D721Med (cell line): ENCODE measurements around the gene PSMD3.
"Not testable (repeated sequence)": the region's sequence is repeated elsewhere in the genome, so short reads cannot be mapped to it uniquely, and the experiment has no call there.

ENCODE experiments used
- DNase-seq: peaks from one replicate; pipeline ENCODE4 v3.0.0; 2011; ENCODE audit warnings: low spot score; ENCODE audit not compliant: insufficient read length
- FAIRE-seq: peaks from 2 replicates; lab custom pipeline; 2011; peaks lifted over from hg19 to GRCh38; lab: Jason Lieb, UNC
- TF ChIP-seq, protein P1 (sequence below): IDR thresholded peaks from 2 replicates; pipeline ENCODE4 v1.5.1; 2012; ENCODE audit warnings: mild to moderate bottlenecking, control low read depth; ENCODE audit not compliant: insufficient read depth; ENCODE audit errors: missing control alignments

PSMD3 gene

GRCh38 chr17:39939106-39939505 is 41.5 kb upstream of the PSMD3 start:
- FAIRE-seq: no peak
- TF ChIP-seq, protein P1, sequence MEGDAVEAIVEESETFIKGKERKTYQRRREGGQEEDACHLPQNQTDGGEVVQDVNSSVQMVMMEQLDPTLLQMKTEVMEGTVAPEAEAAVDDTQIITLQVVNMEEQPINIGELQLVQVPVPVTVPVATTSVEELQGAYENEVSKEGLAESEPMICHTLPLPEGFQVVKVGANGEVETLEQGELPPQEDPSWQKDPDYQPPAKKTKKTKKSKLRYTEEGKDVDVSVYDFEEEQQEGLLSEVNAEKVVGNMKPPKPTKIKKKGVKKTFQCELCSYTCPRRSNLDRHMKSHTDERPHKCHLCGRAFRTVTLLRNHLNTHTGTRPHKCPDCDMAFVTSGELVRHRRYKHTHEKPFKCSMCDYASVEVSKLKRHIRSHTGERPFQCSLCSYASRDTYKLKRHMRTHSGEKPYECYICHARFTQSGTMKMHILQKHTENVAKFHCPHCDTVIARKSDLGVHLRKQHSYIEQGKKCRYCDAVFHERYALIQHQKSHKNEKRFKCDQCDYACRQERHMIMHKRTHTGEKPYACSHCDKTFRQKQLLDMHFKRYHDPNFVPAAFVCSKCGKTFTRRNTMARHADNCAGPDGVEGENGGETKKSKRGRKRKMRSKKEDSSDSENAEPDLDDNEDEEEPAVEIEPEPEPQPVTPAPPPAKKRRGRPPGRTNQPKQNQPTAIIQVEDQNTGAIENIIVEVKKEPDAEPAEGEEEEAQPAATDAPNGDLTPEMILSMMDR: no peak

DNA sequence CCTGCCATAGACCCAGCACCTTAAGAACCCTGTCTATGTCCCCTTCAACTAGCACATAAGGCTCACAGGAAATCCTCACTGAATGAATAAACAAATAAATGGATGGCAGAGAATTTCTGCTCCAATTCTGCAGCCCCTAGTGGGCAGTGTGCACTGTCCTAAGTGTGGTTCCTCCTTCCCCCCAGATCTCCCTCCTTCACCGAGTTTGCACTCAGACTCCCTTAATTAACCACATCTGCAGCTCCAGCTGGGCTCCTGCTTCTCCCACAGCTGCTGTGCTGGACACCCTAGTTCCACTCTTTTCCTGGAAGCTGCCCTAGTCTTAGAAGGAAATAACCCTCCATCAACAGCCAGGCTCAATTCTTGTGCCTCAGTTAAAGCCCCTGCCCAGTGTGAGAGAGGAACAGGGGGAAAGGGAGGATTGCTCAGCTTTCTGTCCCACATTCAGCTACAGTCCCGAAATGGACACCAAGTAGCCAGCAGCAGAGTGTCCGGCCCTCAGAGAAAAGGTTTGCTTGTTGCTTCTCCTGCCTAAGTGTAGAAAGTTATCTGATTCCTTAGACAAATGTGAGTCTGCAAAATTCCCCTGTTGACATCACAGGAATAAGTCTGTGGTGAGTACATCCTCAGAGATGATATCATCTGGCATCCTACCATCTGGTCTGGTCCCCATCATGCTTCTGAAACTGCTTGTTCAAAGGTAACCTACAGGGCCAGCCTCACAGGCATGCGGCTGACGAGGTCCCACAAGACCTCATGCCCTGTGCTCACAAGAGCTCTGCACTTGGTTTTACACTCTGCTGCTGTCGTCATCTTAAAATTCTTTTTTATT is 40.8 kb upstream of the PSMD3 start:
- no peak for DNase-seq

More at GRCh38 chr17:39939106-39939505, 41.5 kb upstream of the PSMD3 start:
- DNase-seq: no peak

DNA sequence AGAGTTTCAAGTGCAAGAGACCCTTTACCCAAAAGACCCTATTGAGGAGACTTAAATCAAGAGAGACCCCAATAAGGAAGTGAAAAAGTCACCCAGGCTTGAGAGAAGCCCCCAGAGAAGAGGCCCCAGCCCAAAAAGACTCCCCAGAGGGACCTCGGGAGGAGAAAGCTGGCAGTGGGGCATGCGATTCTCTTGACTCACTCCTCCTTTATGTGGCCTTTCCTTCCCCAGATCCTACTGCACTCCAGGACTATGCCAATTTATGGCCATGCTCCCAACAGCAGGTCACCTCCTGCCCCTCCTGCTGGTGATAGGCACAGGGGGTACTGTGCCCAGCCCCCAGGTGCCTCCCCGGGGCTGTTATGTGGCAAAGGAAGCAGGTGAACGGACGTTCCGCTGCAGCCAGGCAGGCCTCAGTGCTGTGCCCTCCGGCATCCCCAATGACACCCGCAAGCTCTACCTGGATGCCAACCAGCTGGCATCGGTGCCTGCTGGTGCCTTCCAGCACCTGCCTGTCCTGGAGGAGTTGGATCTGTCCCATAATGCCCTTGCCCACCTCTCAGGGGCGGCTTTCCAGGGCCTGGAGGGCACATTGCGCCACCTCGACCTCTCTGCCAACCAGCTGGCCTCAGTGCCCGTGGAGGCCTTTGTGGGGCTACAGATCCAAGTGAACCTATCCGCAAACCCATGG is 36.8 kb upstream of the PSMD3 start:
- FAIRE-seq (no peak), DNase-seq (no peak)
- TF ChIP-seq, protein P1: no peak

More for the DNA sequence above, 40.8 kb upstream of the PSMD3 start:
- no peak for FAIRE-seq
- TF ChIP-seq, protein P1: no peak

DNA sequence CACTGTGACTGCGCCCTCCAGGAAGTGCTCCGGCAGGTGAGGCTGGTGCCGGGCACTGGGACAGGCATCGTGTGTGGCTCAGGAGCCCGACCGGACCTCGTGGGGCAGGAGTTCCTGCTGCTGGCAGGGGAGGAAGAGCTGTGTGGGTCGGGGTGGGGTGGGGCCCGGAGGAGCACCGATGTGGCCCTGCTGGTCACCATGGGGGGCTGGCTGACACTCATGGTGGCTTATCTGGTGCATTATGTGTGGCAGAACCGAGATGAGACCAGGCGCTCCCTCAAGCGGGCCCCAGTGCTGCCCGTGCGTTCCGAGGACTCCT is 36.3 kb upstream of the PSMD3 start:
- DNase-seq: no peak
- FAIRE-seq: no peak
- TF ChIP-seq, protein P1: no peak

DNA sequence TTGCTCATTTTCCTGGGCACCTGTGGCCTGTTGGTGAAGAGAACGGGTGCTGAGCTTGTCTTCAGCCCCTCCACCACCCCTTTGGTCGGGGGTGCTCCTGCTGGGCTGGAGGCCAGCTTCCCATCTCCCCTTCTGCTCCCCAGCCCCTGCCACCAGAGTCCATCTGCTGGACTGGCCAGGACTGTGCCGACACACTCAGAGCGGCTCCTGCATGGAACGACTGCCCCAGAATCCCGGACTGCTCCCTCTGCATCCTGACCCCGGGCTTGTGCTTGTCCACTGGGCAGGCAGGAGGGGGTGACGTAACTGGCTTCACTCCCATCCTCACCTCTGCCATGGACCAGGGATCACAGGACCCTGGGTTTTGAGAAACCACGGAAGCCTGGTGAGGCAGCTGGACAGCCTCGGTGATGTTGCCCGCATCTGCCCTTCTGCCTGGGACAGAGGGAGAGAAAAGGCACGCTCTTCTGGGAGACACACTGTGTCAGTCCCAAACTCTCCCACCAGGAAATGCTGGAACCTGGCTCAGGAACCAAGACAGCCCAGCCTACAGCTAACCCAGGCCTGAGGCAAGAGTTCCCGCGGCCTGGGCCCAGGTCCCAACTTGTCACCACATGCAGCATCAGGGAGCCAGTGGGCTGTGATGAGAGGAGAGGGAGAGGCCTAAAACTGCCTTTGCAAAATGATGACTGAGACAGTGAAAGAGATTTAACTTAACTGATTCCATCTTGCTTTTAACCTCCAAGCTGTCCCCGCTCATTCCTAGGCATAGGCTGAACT is 33.9 kb upstream of the PSMD3 start:
- TF ChIP-seq, protein P1: no peak
- no peak for FAIRE-seq
- no peak for DNase-seq

- not testable (repeated sequence) for FAIRE-seq, DNase-seq
These were observed 32.1 kb upstream of the PSMD3 start for GRCh38 chr17:39948489-39948828.

DNA sequence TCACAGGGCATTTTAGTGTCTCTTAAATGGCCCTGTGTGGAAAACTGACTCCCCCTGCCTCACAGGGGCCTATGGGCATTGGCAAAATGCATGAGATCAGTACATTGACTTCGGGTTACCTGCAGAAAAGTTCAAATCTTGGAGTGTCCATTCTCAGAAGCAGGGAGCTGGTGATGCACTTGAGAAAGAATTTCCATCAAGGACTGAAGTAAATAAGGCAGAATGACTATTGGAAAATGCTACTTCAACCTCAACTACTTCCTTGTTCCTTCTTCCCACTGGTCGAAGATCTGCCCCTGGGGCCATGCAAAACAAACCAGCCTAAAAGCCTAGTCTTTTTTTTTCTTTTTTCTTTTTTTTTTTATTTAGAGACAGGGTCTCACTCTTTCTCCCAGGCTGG is 31.6 kb upstream of the PSMD3 start:
- FAIRE-seq (no peak), DNase-seq (no peak)
- TF ChIP-seq, protein P1: no peak
